Activated T-helper 1 cell treated with anti-CD3 and anti-CD28 coated beads, Interleukin-12 subunit alpha, Interleukin-12 subunit beta, Interleukin-2, Interleukin-4 antibody, amounts not matched to agents 30 ng/mL and 10 ng/mL and 1 ng/mL, durations not matched to agents 14 hours and 24 hours and 36 hours (primary cell): ENCODE data around the gene NINJ1. TPM values are rescaled to one million over a fixed set of nuclear protein-coding genes. Genes with fewer than 3 reads are reported as not detected.

ENCODE experiments used
- DNase-seq: peaks from one replicate; pipeline ENCODE4 v3.0.0; 2021; ENCODE audit warnings: low spot score
- H3K27ac Mint-ChIP-seq: one replicate; pipeline ENCODE4 v1.8.0; 2021; ENCODE audit warnings: mild to moderate bottlenecking, mixed read lengths
- H3K27me3 Mint-ChIP-seq: one replicate; pipeline ENCODE4 v1.8.0; 2022; ENCODE audit warnings: mild to moderate bottlenecking, moderate library complexity, mixed read lengths; ENCODE audit not compliant: insufficient read depth
- H3K36me3 Mint-ChIP-seq: one replicate; pipeline ENCODE4 v1.8.0; 2021; ENCODE audit warnings: low read depth, mixed read lengths
- H3K4me1 Mint-ChIP-seq: one replicate; pipeline ENCODE4 v1.8.0; 2021; ENCODE audit warnings: low read depth, mixed read lengths
- H3K4me3 Mint-ChIP-seq: one replicate; pipeline ENCODE4 v1.8.0; 2021; ENCODE audit warnings: mild to moderate bottlenecking, moderate library complexity, mixed read lengths
- H3K9me3 Mint-ChIP-seq: one replicate; pipeline ENCODE4 v1.8.0; 2021; ENCODE audit warnings: mixed read lengths
- intact Hi-C: fragments of 100-400 bp; cut with micrococcal nuclease; formaldehyde crosslinking; loops from one replicate; pipeline ENCODE4 v1.15.1; 2024
- total RNA-seq: library from RNA; stranded (reverse); gene quantifications from 2 replicates; pipeline ENCODE4 v1.2.3, GENCODE V29; 2022

The NINJ1 gene
- total RNA-seq, 1 donor from 2014 or later, result 94.2 TPM

GRCh38 chr9:93134740-93135444, 841 bp upstream of the NINJ1 start:
- peak overlapping the region; percentile 87 for H3K4me3 Mint-ChIP-seq
- peaks cover 19% of the 10 kb centered on the region for H3K36me3 Mint-ChIP-seq
- intact Hi-C loops, result loop anchor here (1.0 to 10.0 kb wide), 8 partner anchors 14 to 370 kb away; partner anchors contain the start of genes BICD2, FAM120AOS and WNK2
- H3K27ac Mint-ChIP-seq, result peak overlapping the region; percentile 96
- DNase-seq, result no peak
- H3K27me3 Mint-ChIP-seq, result peaks cover 2% of the 10 kb centered on the region
- peaks cover 4% of the 10 kb centered on the region for H3K9me3 Mint-ChIP-seq
- peaks cover 57% of the 10 kb centered on the region for H3K4me1 Mint-ChIP-seq

- H3K36me3 Mint-ChIP-seq, result peaks cover 21% of the 10 kb centered on the region
- peak; percentile 51 for DNase-seq
- peak overlapping the region; percentile 94 for H3K4me3 Mint-ChIP-seq
- H3K27me3 Mint-ChIP-seq, result peaks cover 2% of the 10 kb centered on the region
- peaks cover 4% of the 10 kb centered on the region for H3K9me3 Mint-ChIP-seq
- intact Hi-C loops, result loop anchor here (1.0 to 10.0 kb wide), 8 partner anchors 16 to 369 kb away; partner anchors contain the start of genes BICD2, FAM120AOS and WNK2
- peaks cover 59% of the 10 kb centered on the region for H3K4me1 Mint-ChIP-seq
- peak overlapping the region; percentile 91 for H3K27ac Mint-ChIP-seq
Measured at GRCh38 chr9:93133681-93134014, 403 bp downstream of the NINJ1 start.

GRCh38 chr9:93132946-93133680, 938 bp downstream of the NINJ1 start:
- Mint-ChIP-seq H3K4me1 (peaks cover 57% of the 10 kb centered on the region), H3K4me3 (peak overlapping the region; percentile 94), H3K27ac (peak overlapping the region; percentile 91), H3K36me3 (peaks cover 21% of the 10 kb centered on the region), H3K9me3 (no peaks in the 10 kb centered on the region), H3K27me3 (peaks cover 2% of the 10 kb centered on the region)
- DNase-seq, result no peak
- intact Hi-C loops, result loop anchor here (10.0 kb wide), 1 partner anchor 368 kb away; the partner anchor contains the start of gene BICD2

- peak overlapping the region; percentile 91 for H3K27ac Mint-ChIP-seq
- H3K4me1 Mint-ChIP-seq, result peaks cover 56% of the 10 kb centered on the region
- peak overlapping the region; percentile 94 for H3K4me3 Mint-ChIP-seq
- peaks cover 21% of the 10 kb centered on the region for H3K36me3 Mint-ChIP-seq
- H3K27me3 Mint-ChIP-seq, result peaks cover 2% of the 10 kb centered on the region
- no peak for DNase-seq
- H3K9me3 Mint-ChIP-seq, result no peaks in the 10 kb centered on the region
- intact Hi-C loops, result loop anchor here (10.0 kb wide), 1 partner anchor 368 kb away; the partner anchor contains the start of gene BICD2
Measured at GRCh38 chr9:93132287-93132927, 1.6 kb downstream of the NINJ1 start.

GRCh38 chr9:93131599-93132286, 2.3 kb downstream of the NINJ1 start:
- Mint-ChIP-seq H3K27ac (peak overlapping the region; percentile 91), H3K27me3 (peaks cover 2% of the 10 kb centered on the region), H3K4me3 (peak overlapping the region; percentile 94), H3K4me1 (peaks cover 63% of the 10 kb centered on the region), H3K9me3 (no peaks in the 10 kb centered on the region), H3K36me3 (peaks cover 21% of the 10 kb centered on the region)
- intact Hi-C loops, result loop anchor here (10.0 kb wide), 1 partner anchor 367 kb away; the partner anchor contains the start of gene BICD2
- DNase-seq, result no peak

- Mint-ChIP-seq H3K27ac (peak overlapping the region; percentile 52), H3K4me1 (peaks cover 69% of the 10 kb centered on the region), H3K4me3 (peak overlapping the region; percentile 94), H3K27me3 (peaks cover 2% of the 10 kb centered on the region), H3K36me3 (peaks cover 25% of the 10 kb centered on the region), H3K9me3 (no peaks in the 10 kb centered on the region)
- intact Hi-C loops, result loop anchor here (10.0 kb wide), 1 partner anchor 366 kb away; the partner anchor contains the start of gene BICD2
- no peak for DNase-seq
Measured at GRCh38 chr9:93130861-93131481, 3.1 kb downstream of the NINJ1 start.

GRCh38 chr9:93129691-93130500, 4.2 kb downstream of the NINJ1 start:
- peaks cover 67% of the 10 kb centered on the region for H3K4me1 Mint-ChIP-seq

GRCh38 chr9:93129286-93129685, 4.8 kb downstream of the NINJ1 start:
- intact Hi-C loops, result no loop called here
- H3K27me3 Mint-ChIP-seq, result no peaks in the 10 kb centered on the region
- H3K27ac Mint-ChIP-seq, result peak overlapping the region; percentile 18
- no peaks in the 10 kb centered on the region for H3K9me3 Mint-ChIP-seq
- H3K4me1 Mint-ChIP-seq, result peaks cover 62% of the 10 kb centered on the region
- H3K4me3 Mint-ChIP-seq, result peak overlapping the region; percentile 22
- DNase-seq, result no peak
- peaks cover 35% of the 10 kb centered on the region for H3K36me3 Mint-ChIP-seq

More at GRCh38 chr9:93129691-93130500, 4.2 kb downstream of the NINJ1 start:
- Mint-ChIP-seq H3K27ac (peak overlapping the region; percentile 52), H3K27me3 (peaks cover 1% of the 10 kb centered on the region), H3K9me3 (no peaks in the 10 kb centered on the region), H3K4me3 (peak overlapping the region; percentile 42), H3K36me3 (peaks cover 31% of the 10 kb centered on the region)
- no peak for DNase-seq
- intact Hi-C loops, result loop anchor here (10.0 kb wide), 1 partner anchor 365 kb away; the partner anchor contains the start of gene BICD2

GRCh38 chr9:93128715-93129224, 5.3 kb downstream of the NINJ1 start:
- intact Hi-C loops, result no loop called here
- Mint-ChIP-seq H3K36me3 (peaks cover 40% of the 10 kb centered on the region), H3K9me3 (no peaks in the 10 kb centered on the region), H3K27me3 (no peaks in the 10 kb centered on the region), H3K4me3 (no peak overlapping the region), H3K4me1 (peaks cover 62% of the 10 kb centered on the region), H3K27ac (peak overlapping the region; percentile 72)
- no peak for DNase-seq

GRCh38 chr9:93128011-93128714, 5.9 kb downstream of the NINJ1 start:
- no peak overlapping the region for H3K4me3 Mint-ChIP-seq
- peaks cover 60% of the 10 kb centered on the region for H3K4me1 Mint-ChIP-seq
- no peaks in the 10 kb centered on the region for H3K9me3 Mint-ChIP-seq
- peak overlapping the region; percentile 72 for H3K27ac Mint-ChIP-seq
- no peaks in the 10 kb centered on the region for H3K27me3 Mint-ChIP-seq
- intact Hi-C loops, result no loop called here
- no peak for DNase-seq
- H3K36me3 Mint-ChIP-seq, result peaks cover 37% of the 10 kb centered on the region
